GM12865 (cell line): ENCODE data around the gene HNF4A.

Experiments used
- DNase-seq: peaks from one replicate; pipeline ENCODE4 v3.0.0; 2010; ENCODE audit warnings: low read depth
- H3K4me3 ChIP-seq: 2 replicates; pipeline ENCODE4 v1.5.1; 2011; ENCODE audit warnings: mild to moderate bottlenecking, low read depth, low read length, control low read depth
- TF ChIP-seq, protein P1 (sequence below): IDR thresholded peaks from 2 replicates; pipeline ENCODE4 v1.5.1; 2011; ENCODE audit warnings: low read length, control low read depth, low read depth, inconsistent platforms; ENCODE audit not compliant: insufficient read depth; ENCODE audit errors: missing control alignments

HNF4A gene

GRCh38 chr20:44426879-44427790 lies 71.6 kb downstream of the HNF4A start:
- TF ChIP-seq, protein P1, sequence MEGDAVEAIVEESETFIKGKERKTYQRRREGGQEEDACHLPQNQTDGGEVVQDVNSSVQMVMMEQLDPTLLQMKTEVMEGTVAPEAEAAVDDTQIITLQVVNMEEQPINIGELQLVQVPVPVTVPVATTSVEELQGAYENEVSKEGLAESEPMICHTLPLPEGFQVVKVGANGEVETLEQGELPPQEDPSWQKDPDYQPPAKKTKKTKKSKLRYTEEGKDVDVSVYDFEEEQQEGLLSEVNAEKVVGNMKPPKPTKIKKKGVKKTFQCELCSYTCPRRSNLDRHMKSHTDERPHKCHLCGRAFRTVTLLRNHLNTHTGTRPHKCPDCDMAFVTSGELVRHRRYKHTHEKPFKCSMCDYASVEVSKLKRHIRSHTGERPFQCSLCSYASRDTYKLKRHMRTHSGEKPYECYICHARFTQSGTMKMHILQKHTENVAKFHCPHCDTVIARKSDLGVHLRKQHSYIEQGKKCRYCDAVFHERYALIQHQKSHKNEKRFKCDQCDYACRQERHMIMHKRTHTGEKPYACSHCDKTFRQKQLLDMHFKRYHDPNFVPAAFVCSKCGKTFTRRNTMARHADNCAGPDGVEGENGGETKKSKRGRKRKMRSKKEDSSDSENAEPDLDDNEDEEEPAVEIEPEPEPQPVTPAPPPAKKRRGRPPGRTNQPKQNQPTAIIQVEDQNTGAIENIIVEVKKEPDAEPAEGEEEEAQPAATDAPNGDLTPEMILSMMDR, result no peak
- no peak for DNase-seq
- no peak overlapping the region for H3K4me3 ChIP-seq

DNA sequence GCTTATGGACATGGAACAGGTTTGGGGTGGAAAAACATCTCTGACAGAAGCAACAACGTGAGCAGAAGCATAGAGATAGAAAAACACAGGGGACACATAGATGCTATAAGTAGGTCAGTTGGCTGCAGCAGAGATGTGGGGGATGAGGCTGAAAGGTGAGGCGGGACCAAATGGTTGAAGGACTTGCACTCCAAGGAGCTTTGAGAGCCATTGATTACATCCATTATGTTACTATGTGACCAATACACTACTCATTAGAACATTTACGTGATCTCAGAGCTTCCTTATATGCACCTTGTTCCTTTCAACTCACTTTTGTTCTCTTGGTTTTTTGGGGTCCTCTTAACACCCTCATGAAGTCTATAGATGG lies 72.3 kb downstream of the HNF4A start:
- TF ChIP-seq, protein P1, result no peak
- no peak overlapping the region for H3K4me3 ChIP-seq
- no peak for DNase-seq

- TF ChIP-seq, protein P1, result no peak
- H3K4me3 ChIP-seq, result no peak overlapping the region
- no peak for DNase-seq
Observed at GRCh38 chr20:44428174-44429016, 72.9 kb downstream of the HNF4A start.

GRCh38 chr20:44429017-44429339 lies 73.5 kb downstream of the HNF4A start:
- TF ChIP-seq, protein P1, result no peak
- DNase-seq, result no peak
- no peak overlapping the region for H3K4me3 ChIP-seq

DNA sequence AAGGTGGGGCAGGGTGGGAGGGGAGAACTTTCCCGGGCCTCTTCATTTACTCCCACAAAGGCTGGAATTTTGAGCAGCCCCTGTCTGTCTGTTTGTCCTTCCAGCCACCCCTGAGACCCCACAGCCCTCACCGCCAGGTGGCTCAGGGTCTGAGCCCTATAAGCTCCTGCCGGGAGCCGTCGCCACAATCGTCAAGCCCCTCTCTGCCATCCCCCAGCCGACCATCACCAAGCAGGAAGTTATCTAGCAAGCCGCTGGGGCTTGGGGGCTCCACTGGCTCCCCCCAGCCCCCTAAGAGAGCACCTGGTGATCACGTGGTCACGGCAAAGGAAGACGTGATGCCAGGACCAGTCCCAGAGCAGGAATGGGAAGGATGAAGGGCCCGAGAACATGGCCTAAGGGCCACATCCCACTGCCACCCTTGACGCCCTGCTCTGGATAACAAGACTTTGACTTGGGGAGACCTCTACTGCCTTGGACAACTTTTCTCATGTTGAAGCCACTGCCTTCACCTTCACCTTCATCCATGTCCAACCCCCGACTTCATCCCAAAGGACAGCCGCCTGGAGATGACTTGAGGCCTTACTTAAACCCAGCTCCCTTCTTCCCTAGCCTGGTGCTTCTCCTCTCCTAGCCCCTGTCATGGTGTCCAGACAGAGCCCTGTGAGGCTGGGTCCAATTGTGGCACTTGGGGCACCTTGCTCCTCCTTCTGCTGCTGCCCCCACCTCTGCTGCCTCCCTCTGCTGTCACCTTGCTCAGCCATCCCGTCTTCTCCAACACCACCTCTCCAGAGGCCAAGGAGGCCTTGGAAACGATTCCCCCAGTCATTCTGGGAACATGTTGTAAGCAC lies 74.1 kb downstream of the HNF4A start:
- DNase-seq, result no peak
- TF ChIP-seq, protein P1, result no peak
- no peak overlapping the region for H3K4me3 ChIP-seq

DNA sequence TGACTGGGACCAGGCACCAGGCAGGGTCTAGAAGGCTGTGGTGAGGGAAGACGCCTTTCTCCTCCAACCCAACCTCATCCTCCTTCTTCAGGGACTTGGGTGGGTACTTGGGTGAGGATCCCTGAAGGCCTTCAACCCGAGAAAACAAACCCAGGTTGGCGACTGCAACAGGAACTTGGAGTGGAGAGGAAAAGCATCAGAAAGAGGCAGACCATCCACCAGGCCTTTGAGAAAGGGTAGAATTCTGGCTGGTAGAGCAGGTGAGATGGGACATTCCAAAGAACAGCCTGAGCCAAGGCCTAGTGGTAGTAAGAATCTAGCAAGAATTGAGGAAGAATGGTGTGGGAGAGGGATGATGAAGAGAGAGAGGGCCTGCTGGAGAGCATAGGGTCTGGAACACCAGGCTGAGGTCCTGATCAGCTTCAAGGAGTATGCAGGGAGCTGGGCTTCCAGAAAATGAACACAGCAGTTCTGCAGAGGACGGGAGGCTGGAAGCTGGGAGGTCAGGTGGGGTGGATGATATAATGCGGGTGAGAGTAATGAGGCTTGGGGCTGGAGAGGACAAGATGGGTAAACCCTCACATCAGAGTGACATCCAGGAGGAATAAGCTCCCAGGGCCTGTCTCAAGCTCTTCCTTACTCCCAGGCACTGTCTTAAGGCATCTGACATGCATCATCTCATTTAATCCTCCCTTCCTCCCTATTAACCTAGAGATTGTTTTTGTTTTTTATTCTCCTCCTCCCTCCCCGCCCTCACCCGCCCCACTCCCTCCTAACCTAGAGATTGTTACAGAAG lies 75.0 kb downstream of the HNF4A start:
- H3K4me3 ChIP-seq, result no peak overlapping the region
- DNase-seq, result no peak
- TF ChIP-seq, protein P1, result no peak
